NCI-H187 treated with DMSO at 0.1 percent for 48 hours (cell line): ENCODE measurements around the gene SIX1.

Experiments
- DNase-seq: peaks from one replicate; lab custom pipeline; 2025; lab: John Stamatoyannopoulos, UW

The SIX1 gene

GRCh38 chr14:60655119-60655897, 6.0 kb upstream of the SIX1 start:
- DNase-seq: peak; percentile 72

- DNase-seq: no peak
These were observed 5.1 kb upstream of the SIX1 start for GRCh38 chr14:60654334-60654821.

GRCh38 chr14:60653701-60654161, 4.5 kb upstream of the SIX1 start:
- no peak for DNase-seq

GRCh38 chr14:60652674-60653651, 3.7 kb upstream of the SIX1 start:
- DNase-seq: peak; percentile 55

- peak; percentile 71 for DNase-seq
These were observed 2.8 kb upstream of the SIX1 start for GRCh38 chr14:60651796-60652673.

- DNase-seq: no peak
These were observed 2.0 kb upstream of the SIX1 start for GRCh38 chr14:60651086-60651795.

GRCh38 chr14:60650373-60650961, 1.2 kb upstream of the SIX1 start:
- peak; percentile 70 for DNase-seq

GRCh38 chr14:60649875-60650372, 647 bp upstream of the SIX1 start:
- DNase-seq: peak; percentile 78

GRCh38 chr14:60648249-60648933, 886 bp downstream of the SIX1 start:
- no peak for DNase-seq

GRCh38 chr14:60647837-60648248, 1.4 kb downstream of the SIX1 start:
- DNase-seq: no peak

- no peak for DNase-seq
These were observed 2.0 kb downstream of the SIX1 start for GRCh38 chr14:60647081-60647836.

- peak; percentile 55 for DNase-seq
These were observed 3.0 kb downstream of the SIX1 start for GRCh38 chr14:60646226-60646818.

- DNase-seq: no peak
These were observed 4.0 kb downstream of the SIX1 start for GRCh38 chr14:60645126-60645741.

- no peak for DNase-seq
These were observed 4.6 kb downstream of the SIX1 start for GRCh38 chr14:60644666-60645065.

GRCh38 chr14:60643463-60644314, 5.6 kb downstream of the SIX1 start:
- DNase-seq: no peak

- no peak for DNase-seq
These were observed 6.2 kb downstream of the SIX1 start for GRCh38 chr14:60643141-60643462.
